ENCODE measurements around the gene LRRC49. TPM values are rescaled to one million over a fixed set of nuclear protein-coding genes. Genes with fewer than 3 reads are reported as not detected.
"Not testable (repeated sequence)": the region's sequence is repeated elsewhere in the genome, so short reads cannot be mapped to it uniquely, and the experiment has no call there.

Gene LRRC49
- total RNA-seq, 6 donors from 2014 or later, result 3.0 to 26.7 (median 9.2) TPM

GRCh38 chr15:70995383-70995970 lies 102.9 kb downstream of the LRRC49 start:
- TF ChIP-seq POLR2A (IDR thresholded peaks at IDR 0.05) (no peak), EP300 (IDR thresholded peaks at IDR 0.05) (no peak)
- Histone ChIP-seq H3K27ac (no peak overlapping the region), H3K4me1 (no peaks in the 10 kb centered on the region), H3K27me3 (no peaks in the 10 kb centered on the region), H3K9me3 (peaks cover 0 to 2% (median 0%) of the 10 kb centered on the region in 4 donors), H3K4me3 (no peak overlapping the region), H3K36me3 (peaks cover 0 to 5% (median 0%) of the 10 kb centered on the region in 4 donors)
- ATAC-seq (ENCODE audit: low FRiP score in 2 of 2) (no peak), DNase-seq (no peak)
- 44 to 48% methylated on average over 5 of the region's 5 CpGs for WGBS, 2 donors

- TF ChIP-seq CTCF (IDR thresholded peaks at IDR 0.05), result no peak
- TF ChIP-seq POLR2A (IDR thresholded peaks at IDR 0.05), result no peak
- no peak for TF ChIP-seq POLR2AphosphoS5 (IDR thresholded peaks at IDR 0.05)
- TF ChIP-seq EP300 (IDR thresholded peaks at IDR 0.05), result no peak
- Histone ChIP-seq H3K27me3 (no peaks in the 10 kb centered on the region), H3K27ac (no peak overlapping the region), H3K36me3 (peaks cover 0 to 5% (median 0%) of the 10 kb centered on the region in 4 donors), H3K4me3 (no peak overlapping the region), H3K9me3 (no peaks in the 10 kb centered on the region), H3K4me1 (no peaks in the 10 kb centered on the region)
- no peak for DNase-seq
- ATAC-seq (ENCODE audit: low FRiP score in 2 of 2), result no peak
These were observed 105.7 kb downstream of the LRRC49 start for GRCh38 chr15:70998319-70998718.

DNA sequence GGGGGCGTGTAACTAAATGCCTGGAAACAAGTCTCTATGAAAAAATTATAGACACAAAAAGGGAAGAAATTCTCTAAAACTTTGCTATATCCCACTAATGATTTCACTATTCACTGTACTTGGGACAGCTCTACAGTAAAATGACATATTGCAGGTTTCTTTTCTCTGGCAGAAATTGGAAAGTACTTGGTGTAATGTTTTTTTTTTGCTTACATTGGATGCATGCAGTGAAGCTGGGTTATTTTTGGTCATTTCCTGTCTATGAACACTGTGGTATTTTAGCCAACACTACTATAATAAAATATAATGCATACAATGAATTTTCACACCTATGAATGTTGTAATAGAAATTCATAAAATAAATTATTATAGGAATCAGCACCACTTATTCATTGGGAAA lies 109.7 kb downstream of the LRRC49 start:
- DNase-seq (no peak), ATAC-seq (ENCODE audit: low FRiP score in 2 of 2) (no peak)
- Histone ChIP-seq H3K27me3 (no peaks in the 10 kb centered on the region), H3K4me3 (no peak overlapping the region), H3K27ac (no peak overlapping the region), H3K4me1 (no peaks in the 10 kb centered on the region), H3K9me3 (no peaks in the 10 kb centered on the region), H3K36me3 (peaks cover 0 to 5% (median 0%) of the 10 kb centered on the region in 4 donors)
- 83 to 87% methylated on average over 1 of the region's 1 CpG for WGBS, 2 donors
- TF ChIP-seq POLR2AphosphoS5 (IDR thresholded peaks at IDR 0.05) (no peak), CTCF (IDR thresholded peaks at IDR 0.05) (no peak), POLR2A (IDR thresholded peaks at IDR 0.05) (no peak), EP300 (IDR thresholded peaks at IDR 0.05) (no peak)

GRCh38 chr15:71003319-71003718 lies 110.7 kb downstream of the LRRC49 start:
- TF ChIP-seq POLR2A (IDR thresholded peaks at IDR 0.05) (no peak), EP300 (IDR thresholded peaks at IDR 0.05) (no peak), POLR2AphosphoS5 (IDR thresholded peaks at IDR 0.05) (no peak), CTCF (IDR thresholded peaks at IDR 0.05) (no peak)
- Histone ChIP-seq H3K4me1 (no peaks in the 10 kb centered on the region), H3K4me3 (no peak overlapping the region), H3K9me3 (no peaks in the 10 kb centered on the region), H3K36me3 (peaks cover 0 to 5% (median 0%) of the 10 kb centered on the region in 4 donors), H3K27me3 (no peaks in the 10 kb centered on the region), H3K27ac (no peak overlapping the region)
- DNase-seq, result no peak
- no peak for ATAC-seq (ENCODE audit: low FRiP score in 2 of 2)

GRCh38 chr15:71004506-71004905 lies 111.9 kb downstream of the LRRC49 start:
- H3K4me3 ChIP-seq; H3K4me1 ChIP-seq; DNase-seq; ATAC-seq (ENCODE audit: low FRiP score in 2 of 2); H3K9me3 ChIP-seq; H3K27me3 ChIP-seq; H3K27ac ChIP-seq; H3K36me3 ChIP-seq: not testable (repeated sequence)
- 92 to 95% methylated on average over 4 of the region's 4 CpGs for WGBS, 2 donors

- DNase-seq, result no peak
- Histone ChIP-seq H3K9me3 (no peaks in the 10 kb centered on the region), H3K27me3 (no peaks in the 10 kb centered on the region), H3K27ac (no peak overlapping the region), H3K36me3 (no peaks in the 10 kb centered on the region), H3K4me1 (no peaks in the 10 kb centered on the region), H3K4me3 (no peak overlapping the region)
- TF ChIP-seq CTCF (IDR thresholded peaks at IDR 0.05), result no peak
- TF ChIP-seq POLR2A (IDR thresholded peaks at IDR 0.05), result no peak
- no peak for TF ChIP-seq POLR2AphosphoS5 (IDR thresholded peaks at IDR 0.05)
- no peak for TF ChIP-seq EP300 (IDR thresholded peaks at IDR 0.05)
- no peak for ATAC-seq (ENCODE audit: low FRiP score in 2 of 2)
- WGBS, 2 donors, result 50 to 74% methylated on average over 1 of the region's 1 CpG
These were observed 113.3 kb downstream of the LRRC49 start for GRCh38 chr15:71005895-71006294.

All from upper lobe of left lung (tissue), 6 donors.